Peyer's patch (tissue), 4 donors: ENCODE data around the gene NDUFAF8. TPM values are rescaled to one million over a fixed set of nuclear protein-coding genes. Genes with fewer than 3 reads are reported as not detected.

Experiments used
- DNase-seq, 3 donors: peaks; one replicate each; pipeline ENCODE4 v3.0.0-alpha.2; 2017 to 2019
- H3K27ac ChIP-seq, 4 donors: fragments of 200-600 bp; sonication (generic); one replicate each; pipeline ENCODE4 v1.5.1; 2016 to 2019
- H3K27me3 ChIP-seq, 2 donors: fragments of 200-600 bp; sonication (generic); one replicate each; pipeline ENCODE4 v1.5.1; 2019
- H3K36me3 ChIP-seq, 3 donors: fragments of 200-600 bp; sonication (generic); one replicate each; pipeline ENCODE4 v1.5.1; 2016 to 2019
- H3K4me1 ChIP-seq, 4 donors: fragments of 200-600 bp; sonication (generic); one replicate each; pipeline ENCODE4 v1.5.1; 2016 to 2019
- H3K4me3 ChIP-seq, 4 donors: fragments of 200-600 bp; sonication (generic); 1 replicate in 3 of 4; 2 replicates in 1 of 4; pipeline ENCODE4 v1.5.1; 2016 to 2019; ENCODE audit warnings: mild to moderate bottlenecking in 1 of 4
- H3K9me3 ChIP-seq, 4 donors: fragments of 200-600 bp; sonication (generic); one replicate each; pipeline ENCODE4 v1.5.1; 2016 to 2019; ENCODE audit warnings: mild to moderate bottlenecking in 1 of 4
- CTCF ChIP-seq, 6 experiments: fragments of 450-650 bp in 4 of 6; fragments of 200-600 bp in 2 of 6; sonication (generic) in 1 of 6; IDR thresholded peaks; one replicate each; pipeline ENCODE4 v1.5.1; 2017 to 2019; ENCODE audit warnings: antibody characterized with exemption in 6 of 6, mild to moderate bottlenecking in 3 of 6, moderate library complexity in 1 of 6
- POLR2A ChIP-seq, 2 donors: fragments of 450-650 bp; IDR thresholded peaks; one replicate each; pipeline ENCODE4 v1.5.1; 2017; ENCODE audit warnings: antibody characterized with exemption in 2 of 2, mild to moderate bottlenecking in 2 of 2, moderate library complexity in 2 of 2
- total RNA-seq, 4 donors: library from RNA; depleted of rRNA; stranded (reverse); fragments of >200 nt; gene quantifications; one replicate each; pipeline ENCODE4 v1.1.0, GENCODE V29; 2016

NDUFAF8 gene
- total RNA-seq, 4 donors from 2014 or later: 17.8 to 62.7 (median 25.2) TPM

GRCh38 chr17:81289627-81290026 is 50.5 kb downstream of the NDUFAF8 start:
- Histone ChIP-seq H3K27ac (no peak overlapping the region), H3K4me3 (no peak overlapping the region), H3K9me3 (no peaks in the 10 kb centered on the region), H3K4me1 (peaks cover 0 to 36% (median 7%) of the 10 kb centered on the region in 4 donors), H3K27me3 (no peaks in the 10 kb centered on the region), H3K36me3 (peaks cover 0 to 39% (median 0%) of the 10 kb centered on the region in 3 donors)
- no peak for DNase-seq
- no peak for TF ChIP-seq CTCF (IDR thresholded peaks at IDR 0.05)
- TF ChIP-seq POLR2A (IDR thresholded peaks at IDR 0.05): no peak

GRCh38 chr17:81290230-81290629 is 51.1 kb downstream of the NDUFAF8 start:
- Histone ChIP-seq H3K36me3 (peaks cover 0 to 38% (median 0%) of the 10 kb centered on the region in 3 donors), H3K9me3 (no peaks in the 10 kb centered on the region), H3K4me1 (peaks cover 0 to 30% (median 7%) of the 10 kb centered on the region in 4 donors), H3K27me3 (no peaks in the 10 kb centered on the region), H3K27ac (no peak overlapping the region), H3K4me3 (no peak overlapping the region)
- no peak for DNase-seq
- TF ChIP-seq CTCF (IDR thresholded peaks at IDR 0.05): no peak
- TF ChIP-seq POLR2A (IDR thresholded peaks at IDR 0.05): no peak

Other genes with a start within 250 kb of the NDUFAF8 start
- gene CHMP6, start 247.5 kb upstream of the NDUFAF8 start, total RNA-seq: 10 to 100 TPM; 29.9 to 57.8 (median 37.1) TPM
- 10 to 100 TPM; 10.2 to 61.9 (median 17.6) TPM for gene BAIAP2, start 204.2 kb upstream of the NDUFAF8 start, total RNA-seq
- not detected for gene PVALEF, start 73.8 kb upstream of the NDUFAF8 start, total RNA-seq
- gene AATK, start 73.1 kb upstream of the NDUFAF8 start, total RNA-seq: 100 to 1,000 TPM in 3 of 4 donors, 10 to 100 TPM in 1; 23.9 to 190 (median 123) TPM
- gene CEP131, start 16.4 kb upstream of the NDUFAF8 start, total RNA-seq: 10 to 100 TPM in 2 of 4 donors, 1 to 10 TPM in 2; 3.5 to 77.6 (median 9.8) TPM
- gene TEPSIN, start 263 bp upstream of the NDUFAF8 start, total RNA-seq: 100 to 1,000 TPM in 1 of 4 donors, 10 to 100 TPM in 3; 38.0 to 156 (median 79.4) TPM
- 100 to 1,000 TPM; 126 to 206 (median 169) TPM for gene SLC38A10, start 56.0 kb downstream of the NDUFAF8 start, total RNA-seq
- 10 to 100 TPM; 11.6 to 43.0 (median 23.9) TPM for gene BAHCC1, start 156.1 kb downstream of the NDUFAF8 start, total RNA-seq